ENCODE measurements around the gene SMIM29.
"Not testable (repeated sequence)": the region's sequence is repeated elsewhere in the genome, so short reads cannot be mapped to it uniquely, and the experiment has no call there.

SMIM29 gene

GRCh38 chr6:34245032-34245760 is 3.6 kb downstream of the SMIM29 start:
- not testable (repeated sequence) for H3K4me3 ChIP-seq (ENCODE audit: low read length in 2 of 2); H3K9me3 ChIP-seq (ENCODE audit: control insufficient read depth in 2 of 2, low read length in 2 of 2); H3K27me3 ChIP-seq (ENCODE audit: control insufficient read depth in 1 of 2, insufficient read depth in 2 of 2, low read length in 2 of 2); H3K27ac ChIP-seq (ENCODE audit: low read length); H3K9ac ChIP-seq (ENCODE audit: low read length in 2 of 2); H3K36me3 ChIP-seq (ENCODE audit: control insufficient read depth in 2 of 2, insufficient read depth in 2 of 2, low read length in 2 of 2)
- peaks cover 35% of the 10 kb centered on the region for H3K4me1 ChIP-seq (ENCODE audit: control insufficient read depth, insufficient read depth, low read length)

- Histone ChIP-seq H3K9ac (ENCODE audit: low read length in 2 of 2) (peak overlapping the region in 1 of 2 donors; percentile 4), H3K4me3 (ENCODE audit: low read length in 2 of 2) (peak overlapping the region in 1 of 2 donors; percentile 15), H3K27me3 (ENCODE audit: control insufficient read depth in 1 of 2, insufficient read depth in 2 of 2, low read length in 2 of 2) (no peaks in the 10 kb centered on the region), H3K4me1 (ENCODE audit: control insufficient read depth, insufficient read depth, low read length) (peaks cover 28% of the 10 kb centered on the region), H3K27ac (ENCODE audit: low read length) (no peak overlapping the region), H3K9me3 (ENCODE audit: control insufficient read depth in 2 of 2, low read length in 2 of 2) (no peaks in the 10 kb centered on the region), H3K36me3 (ENCODE audit: control insufficient read depth in 2 of 2, insufficient read depth in 2 of 2, low read length in 2 of 2) (no peaks in the 10 kb centered on the region)
Measured at GRCh38 chr6:34243901-34244884, 4.6 kb downstream of the SMIM29 start.

GRCh38 chr6:34243131-34243771 is 5.6 kb downstream of the SMIM29 start:
- H3K4me3 ChIP-seq (ENCODE audit: low read length in 2 of 2), result no peak overlapping the region
- H3K27me3 ChIP-seq (ENCODE audit: control insufficient read depth in 1 of 2, insufficient read depth in 2 of 2, low read length in 2 of 2), result no peaks in the 10 kb centered on the region
- H3K27ac ChIP-seq (ENCODE audit: low read length), result no peak overlapping the region
- H3K9me3 ChIP-seq (ENCODE audit: control insufficient read depth in 2 of 2, low read length in 2 of 2), result no peaks in the 10 kb centered on the region
- H3K36me3 ChIP-seq (ENCODE audit: control insufficient read depth in 2 of 2, insufficient read depth in 2 of 2, low read length in 2 of 2), result no peaks in the 10 kb centered on the region
- peaks cover 29% of the 10 kb centered on the region for H3K4me1 ChIP-seq (ENCODE audit: control insufficient read depth, insufficient read depth, low read length)
- H3K9ac ChIP-seq (ENCODE audit: low read length in 2 of 2), result no peak overlapping the region

GRCh38 chr6:34242252-34243130 is 6.3 kb downstream of the SMIM29 start:
- Histone ChIP-seq H3K9me3 (ENCODE audit: control insufficient read depth in 2 of 2, low read length in 2 of 2) (no peaks in the 10 kb centered on the region), H3K27me3 (ENCODE audit: control insufficient read depth in 1 of 2, insufficient read depth in 2 of 2, low read length in 2 of 2) (no peaks in the 10 kb centered on the region), H3K4me1 (ENCODE audit: control insufficient read depth, insufficient read depth, low read length) (peaks cover 28% of the 10 kb centered on the region), H3K27ac (ENCODE audit: low read length) (no peak overlapping the region), H3K9ac (ENCODE audit: low read length in 2 of 2) (no peak overlapping the region), H3K4me3 (ENCODE audit: low read length in 2 of 2) (no peak overlapping the region), H3K36me3 (ENCODE audit: control insufficient read depth in 2 of 2, insufficient read depth in 2 of 2, low read length in 2 of 2) (no peaks in the 10 kb centered on the region)

- Histone ChIP-seq H3K9ac (ENCODE audit: low read length in 2 of 2) (no peak overlapping the region), H3K9me3 (ENCODE audit: control insufficient read depth in 2 of 2, low read length in 2 of 2) (no peaks in the 10 kb centered on the region), H3K36me3 (ENCODE audit: control insufficient read depth in 2 of 2, insufficient read depth in 2 of 2, low read length in 2 of 2) (no peaks in the 10 kb centered on the region), H3K27ac (ENCODE audit: low read length) (no peak overlapping the region), H3K4me1 (ENCODE audit: control insufficient read depth, insufficient read depth, low read length) (peaks cover 26% of the 10 kb centered on the region), H3K4me3 (ENCODE audit: low read length in 2 of 2) (no peak overlapping the region), H3K27me3 (ENCODE audit: control insufficient read depth in 1 of 2, insufficient read depth in 2 of 2, low read length in 2 of 2) (no peaks in the 10 kb centered on the region)
Measured at GRCh38 chr6:34241351-34242215, 7.2 kb downstream of the SMIM29 start.

- no peak overlapping the region for H3K27ac ChIP-seq (ENCODE audit: low read length)
- H3K27me3 ChIP-seq (ENCODE audit: control insufficient read depth in 1 of 2, insufficient read depth in 2 of 2, low read length in 2 of 2), result no peaks in the 10 kb centered on the region
- no peaks in the 10 kb centered on the region for H3K9me3 ChIP-seq (ENCODE audit: control insufficient read depth in 2 of 2, low read length in 2 of 2)
- no peaks in the 10 kb centered on the region for H3K36me3 ChIP-seq (ENCODE audit: control insufficient read depth in 2 of 2, insufficient read depth in 2 of 2, low read length in 2 of 2)
- H3K4me1 ChIP-seq (ENCODE audit: control insufficient read depth, insufficient read depth, low read length), result peaks cover 34% of the 10 kb centered on the region
- no peak overlapping the region for H3K9ac ChIP-seq (ENCODE audit: low read length in 2 of 2)
- no peak overlapping the region for H3K4me3 ChIP-seq (ENCODE audit: low read length in 2 of 2)
Measured at GRCh38 chr6:34240329-34241248, 8.2 kb downstream of the SMIM29 start.

- no peak overlapping the region for H3K27ac ChIP-seq (ENCODE audit: low read length)
- no peak overlapping the region for H3K4me3 ChIP-seq (ENCODE audit: low read length in 2 of 2)
- peaks cover 36% of the 10 kb centered on the region for H3K4me1 ChIP-seq (ENCODE audit: control insufficient read depth, insufficient read depth, low read length)
- no peaks in the 10 kb centered on the region for H3K9me3 ChIP-seq (ENCODE audit: control insufficient read depth in 2 of 2, low read length in 2 of 2)
- H3K27me3 ChIP-seq (ENCODE audit: control insufficient read depth in 1 of 2, insufficient read depth in 2 of 2, low read length in 2 of 2), result no peaks in the 10 kb centered on the region
- no peaks in the 10 kb centered on the region for H3K36me3 ChIP-seq (ENCODE audit: control insufficient read depth in 2 of 2, insufficient read depth in 2 of 2, low read length in 2 of 2)
- H3K9ac ChIP-seq (ENCODE audit: low read length in 2 of 2), result no peak overlapping the region
Measured at GRCh38 chr6:34239893-34240292, 8.9 kb downstream of the SMIM29 start.

- H3K9me3 ChIP-seq (ENCODE audit: control insufficient read depth in 2 of 2, low read length in 2 of 2), result no peaks in the 10 kb centered on the region
- no peaks in the 10 kb centered on the region for H3K36me3 ChIP-seq (ENCODE audit: control insufficient read depth in 2 of 2, insufficient read depth in 2 of 2, low read length in 2 of 2)
- no peak overlapping the region for H3K9ac ChIP-seq (ENCODE audit: low read length in 2 of 2)
- H3K4me3 ChIP-seq (ENCODE audit: low read length in 2 of 2), result no peak overlapping the region
- H3K27ac ChIP-seq (ENCODE audit: low read length), result no peak overlapping the region
- peaks cover 33% of the 10 kb centered on the region for H3K4me1 ChIP-seq (ENCODE audit: control insufficient read depth, insufficient read depth, low read length)
- H3K27me3 ChIP-seq (ENCODE audit: control insufficient read depth in 1 of 2, insufficient read depth in 2 of 2, low read length in 2 of 2), result no peaks in the 10 kb centered on the region
Measured at GRCh38 chr6:34239500-34239825, 9.3 kb downstream of the SMIM29 start.

Data from stomach smooth muscle (tissue), 2 donors.